Lung (tissue), 12 donors: ENCODE results near the gene CHRNA5. TPM values are rescaled to one million over a fixed set of nuclear protein-coding genes. Genes with fewer than 3 reads are reported as not detected.

Experiments used
- ATAC-seq: fragments of 200-7000 bp; cut with Tn5 transposase; one replicate; pipeline ENCODE4 v1.9.1; 2020; ENCODE audit warnings: moderate number of reproducible peaks; ENCODE audit not compliant: insufficient read depth, low FRiP score
- DNase-seq, 3 donors: peaks; one replicate each; pipeline ENCODE4 v3.0.0-alpha.2; 2013 to 2017
- H3K27ac ChIP-seq, 2 donors: one replicate each; pipeline ENCODE4 v1.5.1; 2013; ENCODE audit warnings: mild to moderate bottlenecking in 2 of 2, moderate library complexity in 2 of 2, control low read depth in 1 of 2, inconsistent platforms in 1 of 2, low read depth in 1 of 2, low read length in 1 of 2
- H3K27me3 ChIP-seq, 3 donors: one replicate each; pipeline ENCODE4 v1.5.1; 2013; ENCODE audit warnings: low read length in 2 of 3; ENCODE audit not compliant: control insufficient read depth in 3 of 3, insufficient read depth in 3 of 3
- H3K36me3 ChIP-seq, 4 donors: one replicate each; pipeline ENCODE4 v1.5.1; 2013; ENCODE audit warnings: low read length in 4 of 4, mild to moderate bottlenecking in 1 of 4, moderate library complexity in 1 of 4; ENCODE audit not compliant: control insufficient read depth in 4 of 4, insufficient read depth in 4 of 4
- H3K4me1 ChIP-seq, 5 donors: one replicate each; pipeline ENCODE4 v1.5.1; 2013; ENCODE audit warnings: low read length in 5 of 5, mild to moderate bottlenecking in 2 of 5, moderate library complexity in 1 of 5; ENCODE audit not compliant: control insufficient read depth in 5 of 5, insufficient read depth in 5 of 5
- H3K4me3 ChIP-seq: one replicate; pipeline ENCODE4 v1.5.1; 2013; ENCODE audit warnings: mild to moderate bottlenecking, control low read depth, moderate library complexity
- H3K9ac ChIP-seq, 2 donors: one replicate each; pipeline ENCODE4 v1.5.1; 2013; ENCODE audit warnings: low read length in 2 of 2, control low read depth in 1 of 2; ENCODE audit not compliant: insufficient read depth in 1 of 2
- H3K9me3 ChIP-seq, 4 donors: one replicate each; pipeline ENCODE4 v1.5.1; 2013; ENCODE audit warnings: low read length in 3 of 4, mild to moderate bottlenecking in 1 of 4, moderate library complexity in 1 of 4; ENCODE audit not compliant: control insufficient read depth in 4 of 4, insufficient read depth in 3 of 4
- WGBS, 2 donors: extraction: QIAGEN DNeasy Blood & Tissue Kit; methylation state at CpG; one replicate each; pipeline ENCODE4 v1.1.7; 2013; 5-methylcytosine and 5-hydroxymethylcytosine counted together
- polyA plus RNA-seq, 2 donors: library from polyadenylated mRNA; stranded (reverse); fragments of 200-250 nt; gene quantifications; one replicate each; pipeline ENCODE4 v1.2.1, GENCODE V29; 2013
- total RNA-seq, 2 donors: library from RNA; depleted of rRNA in 1 of 2; stranded (reverse); fragments of >200 nt in 1 of 2; gene quantifications; one replicate each; pipeline ENCODE4 v1.2.1, GENCODE V29; 2014 to 2021
- TF ChIP-seq, protein P1 (sequence below): IDR thresholded peaks from 2 replicates; pipeline ENCODE4 v1.5.1; 2012; ENCODE audit warnings: mild to moderate bottlenecking; ENCODE audit errors: control extremely low read depth, extremely low read depth
- donor health status: control.
- donor health status: control.
- donor health status: Bipolar disorder and iron deficiency.
- donor health status: healthy.
- donor health status: DM: yes; HTN: yes; CAD: no.

Gene CHRNA5
- total and polyA plus RNA-seq, 4 donors = 0.23 to 1.3 (median 0.92) TPM

- peaks cover 0 to 34% (median 32%) of the 10 kb centered on the region in 3 donors for H3K27me3 ChIP-seq
- peak; percentile 18 to 39 (median 32) for DNase-seq
Measured at GRCh38 chr15:78565951-78566774, 843 bp downstream of the CHRNA5 start.

GRCh38 chr15:78567531-78567930 is 2.2 kb downstream of the CHRNA5 start:
- no peak for DNase-seq
- H3K4me1 ChIP-seq = peaks cover 0 to 19% (median 9%) of the 10 kb centered on the region in 5 donors
- H3K27me3 ChIP-seq = peaks cover 0 to 35% (median 32%) of the 10 kb centered on the region in 3 donors
- no peak for ATAC-seq
- no peak overlapping the region for H3K9ac ChIP-seq
- H3K4me3 ChIP-seq = no peak overlapping the region
- H3K36me3 ChIP-seq = no peaks in the 10 kb centered on the region
- TF ChIP-seq, protein P1, sequence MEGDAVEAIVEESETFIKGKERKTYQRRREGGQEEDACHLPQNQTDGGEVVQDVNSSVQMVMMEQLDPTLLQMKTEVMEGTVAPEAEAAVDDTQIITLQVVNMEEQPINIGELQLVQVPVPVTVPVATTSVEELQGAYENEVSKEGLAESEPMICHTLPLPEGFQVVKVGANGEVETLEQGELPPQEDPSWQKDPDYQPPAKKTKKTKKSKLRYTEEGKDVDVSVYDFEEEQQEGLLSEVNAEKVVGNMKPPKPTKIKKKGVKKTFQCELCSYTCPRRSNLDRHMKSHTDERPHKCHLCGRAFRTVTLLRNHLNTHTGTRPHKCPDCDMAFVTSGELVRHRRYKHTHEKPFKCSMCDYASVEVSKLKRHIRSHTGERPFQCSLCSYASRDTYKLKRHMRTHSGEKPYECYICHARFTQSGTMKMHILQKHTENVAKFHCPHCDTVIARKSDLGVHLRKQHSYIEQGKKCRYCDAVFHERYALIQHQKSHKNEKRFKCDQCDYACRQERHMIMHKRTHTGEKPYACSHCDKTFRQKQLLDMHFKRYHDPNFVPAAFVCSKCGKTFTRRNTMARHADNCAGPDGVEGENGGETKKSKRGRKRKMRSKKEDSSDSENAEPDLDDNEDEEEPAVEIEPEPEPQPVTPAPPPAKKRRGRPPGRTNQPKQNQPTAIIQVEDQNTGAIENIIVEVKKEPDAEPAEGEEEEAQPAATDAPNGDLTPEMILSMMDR = no peak
- 48 to 69% methylated on average over 4 of the region's 4 CpGs for WGBS, 2 donors
- H3K27ac ChIP-seq = no peak overlapping the region
- H3K9me3 ChIP-seq = peaks cover 0 to 2% (median 0%) of the 10 kb centered on the region in 4 donors

More at GRCh38 chr15:78565951-78566774, 843 bp downstream of the CHRNA5 start:
- WGBS, 2 donors = 1 to 5% methylated on average over 19 of the region's 19 CpGs
- TF ChIP-seq, protein P1 = no peak
- Histone ChIP-seq H3K4me3 (no peak overlapping the region), H3K36me3 (no peaks in the 10 kb centered on the region), H3K27ac (no peak overlapping the region), H3K4me1 (peaks cover 0 to 14% (median 9%) of the 10 kb centered on the region in 5 donors), H3K9ac (peak overlapping the region in 1 of 2 donors; percentile 38), H3K9me3 (peaks cover 0 to 2% (median 0%) of the 10 kb centered on the region in 4 donors)
- no peak for ATAC-seq

DNA sequence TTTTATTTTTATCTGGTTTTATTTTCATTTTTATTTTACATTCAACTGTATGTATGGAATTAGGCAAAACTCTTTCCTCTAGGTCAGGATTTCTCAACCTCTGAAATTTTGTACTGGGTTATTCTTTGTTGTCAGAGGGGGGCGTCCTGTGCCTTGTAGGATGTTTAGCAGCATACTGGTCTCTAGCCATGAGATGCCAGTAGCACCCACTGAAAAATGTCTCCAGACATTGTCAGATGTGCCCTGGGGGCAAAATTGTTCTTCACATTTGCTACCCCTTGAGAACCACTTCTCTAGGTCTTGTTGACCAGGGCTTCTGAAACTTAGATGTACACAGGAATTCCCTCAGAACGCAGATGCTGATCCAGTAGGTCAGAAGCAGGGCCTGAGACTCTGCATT is 5.4 kb downstream of the CHRNA5 start:
- TF ChIP-seq, protein P1 = no peak
- H3K9ac ChIP-seq = no peak overlapping the region
- H3K4me1 ChIP-seq = peaks cover 0 to 12% (median 4%) of the 10 kb centered on the region in 5 donors
- no peak for ATAC-seq
- DNase-seq = no peak
- H3K4me3 ChIP-seq = no peak overlapping the region
- no peaks in the 10 kb centered on the region for H3K36me3 ChIP-seq
- no peak overlapping the region for H3K27ac ChIP-seq
- H3K27me3 ChIP-seq = peaks cover 0 to 24% (median 15%) of the 10 kb centered on the region in 3 donors
- H3K9me3 ChIP-seq = no peaks in the 10 kb centered on the region
- WGBS, 2 donors = 90 to 91% methylated on average over 2 of the region's 2 CpGs
